Mucosa of gallbladder (tissue), 1 donor: ENCODE results near the gene SPEM3. TPM values are rescaled to one million over a fixed set of nuclear protein-coding genes. Genes with fewer than 3 reads are reported as not detected.

ENCODE experiments used
- DNase-seq: peaks from one replicate; pipeline ENCODE4 v3.0.0-alpha.2; 2020; ENCODE audit warnings: low spot score
- total RNA-seq: library from RNA; stranded (reverse); gene quantifications from one replicate; pipeline ENCODE4 v1.2.1, GENCODE V29; 2021
- donor health status: DM: no; HTN: no; CAD: no.

SPEM3 gene
- total RNA-seq, 1 donor from 2014 or later = not detected

DNA sequence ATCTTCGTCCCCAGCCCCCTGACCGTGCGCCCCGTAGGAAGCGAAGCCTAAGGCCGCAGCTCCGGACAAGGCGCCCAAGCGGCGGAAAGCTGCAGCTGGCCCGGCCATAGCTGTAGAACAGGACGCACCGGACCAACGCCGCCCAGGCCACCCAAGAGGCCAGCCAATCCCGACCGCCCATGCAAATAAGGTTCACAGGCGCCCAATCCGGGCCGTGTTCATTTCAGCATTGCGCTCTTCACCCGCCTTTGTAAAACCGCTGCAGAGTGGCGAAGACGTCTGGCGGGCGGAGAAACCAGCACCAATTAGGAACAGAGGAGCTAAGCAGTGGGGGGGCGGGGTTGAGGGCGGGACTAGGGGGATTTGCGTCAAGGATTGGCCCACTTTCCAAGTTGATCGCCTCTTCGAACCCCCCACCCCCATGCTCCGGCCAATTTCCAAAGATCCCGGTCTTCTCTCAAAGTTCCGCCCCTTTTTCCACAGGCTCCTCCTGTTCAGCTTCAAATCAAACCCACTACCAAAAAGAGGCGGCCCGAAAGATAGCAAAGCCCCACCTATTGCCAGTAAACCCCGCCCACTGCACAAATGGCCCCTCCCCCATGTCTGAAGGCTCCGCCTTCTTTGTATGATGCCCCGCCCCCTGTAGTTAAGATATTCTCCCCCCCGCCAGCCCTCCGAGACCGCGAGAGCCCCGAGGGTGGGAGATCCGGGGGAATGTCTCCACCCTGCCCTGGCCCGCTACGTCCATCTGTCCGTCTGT, 24.5 kb upstream of the SPEM3 start, which contains the start of gene TMEM256:
TSS of gene TMEM256 (minus strand) at position 121 of the 760 bp plus-strand sequence. CDS start at position 108, 13 bp downstream.
- peak; percentile 99 for DNase-seq

DNA sequence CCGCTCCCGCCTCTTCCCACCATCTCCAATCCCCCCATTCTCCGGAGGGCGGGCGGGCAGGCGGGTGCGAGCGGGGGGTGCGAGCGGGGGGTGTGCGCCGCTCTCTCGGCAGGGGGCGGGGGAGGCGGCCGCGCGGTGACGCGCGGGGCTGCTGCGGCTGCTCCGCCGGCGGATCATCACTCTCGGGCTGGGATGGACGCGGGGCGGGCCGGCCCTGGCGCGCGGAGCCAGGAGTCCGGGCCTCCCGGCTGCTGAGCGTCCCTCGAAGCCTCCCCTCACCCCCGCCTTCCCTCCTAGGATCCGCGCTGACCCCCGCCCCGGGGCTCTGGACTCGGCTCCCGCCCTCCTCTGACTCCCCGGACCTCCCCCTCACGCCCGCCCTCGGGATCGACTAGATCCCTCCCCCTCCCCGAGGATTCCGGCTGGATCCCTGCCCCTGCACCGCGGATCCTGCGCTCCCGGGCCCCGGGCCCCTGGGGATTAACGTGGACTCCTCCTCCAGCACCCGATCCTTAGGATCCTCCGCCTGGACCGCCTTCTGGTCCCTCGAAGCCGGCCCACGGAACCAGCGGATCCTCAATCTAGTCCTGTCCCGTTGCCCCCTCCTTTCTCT, 23.8 kb upstream of the SPEM3 start:
- DNase-seq = no peak

DNA sequence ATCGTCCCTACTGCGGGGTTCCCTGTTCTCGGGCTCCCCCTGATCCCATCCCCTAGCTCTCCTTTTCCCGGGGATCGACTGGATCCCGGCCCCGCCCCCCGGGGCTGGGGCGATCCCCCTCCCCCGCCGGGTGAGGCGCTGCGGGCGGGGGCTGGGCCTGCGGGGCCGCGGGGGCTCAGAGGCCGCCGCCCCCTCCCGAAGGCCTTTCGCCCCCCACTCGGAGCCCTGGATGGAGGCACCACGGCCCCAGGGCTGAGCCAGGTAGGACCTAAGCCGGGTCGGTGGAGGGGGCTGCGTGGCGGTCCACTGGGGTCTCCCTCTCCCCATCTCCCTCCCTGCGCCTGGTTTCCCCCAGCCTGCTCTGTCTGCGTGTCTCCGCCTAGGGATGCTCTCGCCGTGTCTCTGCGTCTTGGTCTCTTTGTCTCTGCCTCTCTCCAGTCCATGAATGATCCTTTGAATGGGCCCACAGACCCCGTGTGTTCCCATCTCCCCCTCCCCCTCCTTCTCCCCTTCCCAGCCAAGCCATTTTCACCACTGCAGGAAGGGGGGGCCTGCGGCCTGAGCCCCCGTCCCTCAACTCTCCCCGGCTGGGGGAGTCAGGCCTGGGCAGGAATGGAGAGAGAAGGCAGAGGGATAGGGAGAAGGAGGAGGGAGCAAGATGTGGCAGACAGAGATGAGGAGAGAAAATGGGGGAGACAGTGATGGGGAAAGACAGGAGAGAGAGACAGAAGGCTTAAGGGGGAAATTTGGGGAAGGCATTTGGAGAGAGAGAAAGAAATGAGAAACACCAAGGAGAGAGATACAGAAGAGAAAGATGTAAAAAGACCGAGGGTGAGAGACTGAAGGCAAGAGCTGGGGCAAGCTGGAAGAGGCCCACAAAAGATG, 23.1 kb upstream of the SPEM3 start:
- DNase-seq = no peak

DNA sequence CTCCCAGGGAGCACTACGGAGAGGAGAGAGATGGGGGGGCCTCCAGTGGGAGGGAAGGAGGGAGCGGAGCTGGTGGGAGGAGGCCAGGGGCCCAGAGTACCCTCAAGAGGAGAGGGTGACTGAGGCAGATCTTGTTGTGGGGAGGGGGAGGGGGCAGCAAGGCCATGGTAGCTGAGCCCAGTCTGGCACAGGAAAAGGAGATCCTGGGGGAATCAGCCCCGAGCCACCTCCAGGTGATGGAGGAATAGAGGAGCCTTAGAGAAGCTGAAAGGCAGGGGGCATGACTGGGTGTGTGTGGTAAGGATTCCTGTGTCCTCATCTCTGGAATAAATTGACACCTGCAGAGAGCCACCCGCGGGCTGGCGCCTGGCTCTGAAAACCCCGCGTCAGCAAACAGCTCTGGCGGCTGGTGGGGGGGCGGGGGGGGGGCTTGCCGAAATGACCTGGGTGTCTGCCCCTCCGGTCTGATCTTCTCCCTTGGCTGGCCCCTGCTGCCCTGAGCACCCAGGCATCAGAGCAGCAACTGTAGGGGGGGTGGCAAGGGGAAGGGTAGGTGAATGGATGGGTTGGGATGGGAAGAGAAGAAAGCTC, 22.3 kb upstream of the SPEM3 start:
- no peak for DNase-seq

DNA sequence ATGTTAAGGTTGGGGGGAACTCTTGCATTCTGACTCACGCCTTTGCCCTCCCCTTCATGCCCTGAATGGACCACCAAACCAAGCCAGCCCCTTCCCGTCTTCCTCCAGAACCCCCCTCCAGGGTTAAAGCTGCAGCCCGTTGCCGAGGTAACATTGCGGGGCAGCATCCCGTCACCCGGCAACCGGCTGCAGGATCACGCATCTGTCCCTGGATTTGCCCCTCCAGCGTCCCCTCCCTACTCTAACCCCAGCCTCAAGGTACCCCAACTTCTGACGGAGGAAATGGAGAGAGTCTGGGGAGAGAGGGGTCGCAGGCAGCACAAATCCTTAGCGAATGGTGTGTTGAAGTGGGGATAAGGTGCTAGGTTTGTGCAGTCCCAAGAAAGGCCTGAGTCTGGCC, 21.6 kb upstream of the SPEM3 start:
- no peak for DNase-seq

DNA sequence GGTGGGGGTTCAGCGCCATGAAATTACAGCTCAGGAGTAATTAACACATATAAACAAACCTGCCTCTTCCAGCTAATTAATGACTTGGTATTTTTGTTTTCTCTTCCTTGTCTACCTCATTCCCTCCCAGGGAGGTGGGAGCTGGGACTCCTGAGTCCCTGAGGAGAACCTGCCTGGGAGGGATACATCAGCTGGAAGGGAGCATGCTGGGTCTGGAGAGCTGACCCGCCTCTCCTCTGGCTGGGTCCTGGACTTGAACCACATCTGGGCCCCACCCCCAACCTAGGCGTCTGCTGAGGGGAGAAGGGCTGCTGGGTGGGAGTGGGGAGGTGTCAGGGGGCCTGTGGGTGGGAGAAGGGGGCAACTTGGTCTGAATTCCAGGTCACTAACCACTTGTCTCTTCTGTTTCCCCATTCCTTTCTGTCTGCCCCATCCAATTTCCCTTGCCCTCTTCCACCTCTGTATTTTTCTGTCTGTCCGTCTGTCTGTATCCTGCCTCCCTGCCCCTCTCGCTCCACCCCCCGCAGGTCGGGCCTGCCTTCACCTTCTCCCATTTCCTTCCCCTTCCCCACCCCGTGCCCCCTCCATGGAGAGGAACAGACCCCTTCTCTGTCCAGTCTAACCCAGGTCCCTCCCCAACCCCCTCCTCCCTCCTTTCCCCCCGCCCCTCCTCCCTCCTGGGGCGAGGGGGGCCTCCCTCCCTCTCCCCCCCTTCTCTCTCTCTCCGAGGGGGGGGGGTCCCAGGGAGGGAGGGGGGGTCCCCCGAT, 21.0 kb upstream of the SPEM3 start, which contains the start of gene NLGN2:
TSS of gene NLGN2 (plus strand) at position 361 of the 767 bp plus-strand sequence. CDS start 411 bp downstream, outside the sequence.
- no peak for DNase-seq

DNA sequence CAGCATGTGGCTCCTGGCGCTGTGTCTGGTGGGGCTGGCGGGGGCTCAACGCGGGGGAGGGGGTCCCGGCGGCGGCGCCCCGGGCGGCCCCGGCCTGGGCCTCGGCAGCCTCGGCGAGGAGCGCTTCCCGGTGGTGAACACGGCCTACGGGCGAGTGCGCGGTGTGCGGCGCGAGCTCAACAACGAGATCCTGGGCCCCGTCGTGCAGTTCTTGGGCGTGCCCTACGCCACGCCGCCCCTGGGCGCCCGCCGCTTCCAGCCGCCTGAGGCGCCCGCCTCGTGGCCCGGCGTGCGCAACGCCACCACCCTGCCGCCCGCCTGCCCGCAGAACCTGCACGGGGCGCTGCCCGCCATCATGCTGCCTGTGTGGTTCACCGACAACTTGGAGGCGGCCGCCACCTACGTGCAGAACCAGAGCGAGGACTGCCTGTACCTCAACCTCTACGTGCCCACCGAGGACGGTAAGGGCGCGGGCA, 20.4 kb upstream of the SPEM3 start:
- no peak for DNase-seq

DNA sequence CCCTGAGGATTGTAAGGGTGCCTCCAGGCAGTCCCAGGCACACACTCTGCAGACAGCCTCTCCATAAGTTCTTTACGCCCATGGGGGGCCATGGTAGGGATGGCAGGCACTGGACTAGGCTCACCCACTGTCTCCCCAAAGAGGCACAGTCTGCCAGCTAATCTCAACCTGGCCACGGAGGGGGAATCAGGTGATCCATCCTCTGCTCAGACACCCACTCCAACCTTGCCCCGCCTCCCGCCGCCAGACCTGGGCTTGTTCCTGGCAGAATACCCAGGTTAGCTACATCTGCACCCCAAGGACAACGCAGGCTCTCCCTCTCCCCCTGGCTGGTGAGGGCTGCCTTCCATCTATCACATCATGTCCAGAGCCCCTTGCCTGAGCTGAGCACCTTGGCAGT, 19.8 kb upstream of the SPEM3 start:
- DNase-seq = no peak

DNA sequence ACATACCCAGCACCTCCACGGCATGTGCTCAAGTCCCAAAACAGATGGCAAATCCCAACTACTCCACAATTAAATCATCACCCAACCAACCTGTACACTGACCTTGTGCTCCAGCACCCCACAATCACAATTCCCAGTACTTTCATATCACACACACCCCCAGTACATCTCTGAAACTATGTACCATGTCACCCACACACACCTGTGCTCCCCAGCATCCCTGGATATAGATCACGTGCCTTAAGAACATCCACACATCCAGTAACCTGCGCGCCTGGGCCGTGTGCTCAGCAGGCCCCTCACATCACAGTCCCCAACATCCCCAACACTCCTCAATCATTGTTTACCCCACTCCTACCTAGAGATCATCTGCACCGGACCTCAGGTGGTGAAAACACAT, 18.9 kb upstream of the SPEM3 start:
- DNase-seq = no peak

DNA sequence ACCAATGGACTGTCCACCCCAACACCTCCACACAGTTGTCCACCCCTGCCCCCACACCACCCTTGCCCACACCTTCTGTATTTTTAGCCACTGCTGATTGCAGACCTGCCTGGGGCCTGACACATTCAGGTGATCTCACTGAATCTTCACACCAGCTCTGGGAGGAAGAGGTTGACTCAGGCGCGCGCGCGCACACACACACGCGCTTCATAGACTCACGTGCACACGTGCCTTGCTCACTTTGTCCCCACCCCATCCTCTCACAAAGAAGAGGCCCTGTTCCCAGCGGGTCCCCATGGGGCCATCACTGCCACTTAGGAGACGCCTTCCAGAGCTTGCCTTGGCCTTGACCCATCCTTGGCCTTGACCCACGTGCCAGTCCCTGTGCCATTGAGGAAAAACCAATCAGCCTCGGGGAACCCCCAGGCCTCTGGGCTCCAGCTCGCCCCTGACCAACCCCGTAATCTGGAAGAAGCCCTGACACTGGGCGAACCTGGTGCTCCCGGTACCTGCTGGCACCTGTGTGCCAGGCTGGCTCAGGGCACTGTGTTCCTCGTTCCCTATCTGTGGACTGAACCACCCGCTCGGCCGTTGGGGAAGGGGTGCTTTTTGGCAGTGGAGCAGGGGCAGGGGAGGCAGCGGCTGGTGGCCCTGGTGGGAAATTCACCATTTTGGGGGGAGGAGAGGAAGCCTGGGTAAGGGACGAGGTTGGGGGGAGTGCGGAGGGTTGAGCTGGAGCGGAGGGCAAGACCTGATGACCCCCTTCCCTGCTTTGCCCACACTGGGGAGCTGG, 17.8 kb upstream of the SPEM3 start:
- no peak for DNase-seq

DNA sequence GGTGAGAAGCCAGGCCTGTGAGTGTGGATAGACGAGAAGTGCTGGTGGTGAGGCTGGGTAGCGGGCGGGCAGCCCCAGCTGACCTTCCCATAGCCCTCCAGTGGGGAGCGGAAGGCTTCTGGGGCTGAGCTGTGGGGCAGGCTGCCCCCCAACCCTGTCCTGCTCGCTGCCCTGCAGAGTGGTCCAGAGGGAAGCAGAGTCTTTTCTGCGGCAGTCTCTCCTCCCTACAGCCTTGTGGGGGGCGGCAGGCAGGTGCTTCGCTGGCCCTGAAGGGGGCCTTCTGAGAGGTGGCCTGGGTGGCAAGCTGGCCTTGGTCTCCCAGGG, 17.3 kb upstream of the SPEM3 start:
- no peak for DNase-seq

DNA sequence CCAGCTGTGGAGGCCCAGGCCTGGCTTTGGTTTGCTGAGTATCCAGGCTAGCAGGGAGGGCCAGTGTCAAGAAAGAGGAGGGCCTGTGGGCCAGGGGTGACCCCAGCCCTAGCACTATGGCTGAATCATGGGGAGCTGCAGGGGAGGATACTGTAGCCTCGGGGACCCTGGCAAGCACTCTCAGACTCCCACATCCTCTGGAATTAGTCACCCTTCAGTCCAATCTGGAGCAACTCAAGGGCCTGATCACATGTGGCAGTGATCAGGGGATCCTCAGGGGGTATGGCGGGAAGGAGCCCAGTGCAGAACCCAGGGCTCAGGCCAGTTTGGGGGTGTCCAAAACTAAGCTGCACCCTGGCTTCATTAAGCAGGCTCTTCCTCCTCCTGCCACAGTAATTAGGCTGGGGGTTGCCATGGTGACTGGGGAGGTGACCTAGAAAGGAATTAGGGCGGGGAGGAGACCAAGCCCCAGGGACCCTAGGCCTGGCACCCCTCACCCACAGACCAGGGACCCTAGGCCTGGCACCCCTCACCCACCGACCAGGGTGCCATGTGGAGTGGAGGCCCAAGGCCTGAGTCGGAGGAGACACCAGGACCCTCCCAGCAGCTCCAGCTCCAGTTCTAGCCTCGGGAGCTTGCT, 15.2 kb upstream of the SPEM3 start:
- no peak for DNase-seq

DNA sequence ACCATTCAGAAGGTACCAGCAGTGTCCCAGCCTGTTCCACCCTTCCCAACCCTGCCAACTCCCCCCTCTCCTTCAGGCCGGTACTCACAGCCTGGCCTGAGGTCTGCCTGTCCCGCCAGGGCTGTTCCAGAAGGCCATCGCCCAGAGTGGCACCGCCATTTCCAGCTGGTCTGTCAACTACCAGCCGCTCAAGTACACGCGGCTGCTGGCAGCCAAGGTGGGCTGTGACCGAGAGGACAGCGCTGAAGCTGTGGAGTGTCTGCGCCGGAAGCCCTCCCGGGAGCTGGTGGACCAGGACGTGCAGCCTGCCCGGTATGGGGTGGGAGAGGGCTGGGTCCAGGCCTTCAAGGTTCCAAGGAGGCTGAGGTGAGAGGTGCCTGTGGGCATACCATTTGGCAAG, 13.8 kb upstream of the SPEM3 start:
- DNase-seq = no peak

DNA sequence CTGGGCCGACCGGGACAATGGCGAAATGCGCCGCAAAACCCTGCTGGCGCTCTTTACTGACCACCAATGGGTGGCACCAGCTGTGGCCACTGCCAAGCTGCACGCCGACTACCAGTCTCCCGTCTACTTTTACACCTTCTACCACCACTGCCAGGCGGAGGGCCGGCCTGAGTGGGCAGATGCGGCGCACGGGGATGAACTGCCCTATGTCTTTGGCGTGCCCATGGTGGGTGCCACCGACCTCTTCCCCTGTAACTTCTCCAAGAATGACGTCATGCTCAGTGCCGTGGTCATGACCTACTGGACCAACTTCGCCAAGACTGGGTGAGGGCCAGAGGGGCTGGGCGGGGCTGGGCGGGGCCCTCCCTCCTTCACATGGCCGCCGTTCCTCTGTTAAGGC, 12.9 kb upstream of the SPEM3 start:
- no peak for DNase-seq

DNA sequence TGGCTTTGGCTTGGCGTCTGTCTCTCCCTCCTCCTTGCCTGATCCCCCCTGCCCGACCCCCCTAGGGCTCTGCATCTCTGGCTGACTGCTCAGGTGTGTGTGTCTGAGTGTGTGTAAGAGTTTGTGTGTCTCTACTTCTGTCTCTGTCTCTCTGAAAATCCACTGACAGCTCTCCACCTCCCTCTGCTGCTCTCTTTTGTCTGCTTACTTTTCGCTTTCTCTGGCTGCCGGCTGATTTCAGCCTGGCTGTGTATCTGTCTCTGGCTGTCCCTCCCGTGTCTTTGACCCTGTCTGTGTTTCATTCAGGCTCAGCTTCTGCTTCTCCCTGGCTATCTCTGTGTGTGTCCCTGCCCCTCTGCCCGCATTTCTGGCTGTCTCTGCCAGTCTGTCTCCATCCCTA, 12.3 kb upstream of the SPEM3 start:
- DNase-seq = no peak

DNA sequence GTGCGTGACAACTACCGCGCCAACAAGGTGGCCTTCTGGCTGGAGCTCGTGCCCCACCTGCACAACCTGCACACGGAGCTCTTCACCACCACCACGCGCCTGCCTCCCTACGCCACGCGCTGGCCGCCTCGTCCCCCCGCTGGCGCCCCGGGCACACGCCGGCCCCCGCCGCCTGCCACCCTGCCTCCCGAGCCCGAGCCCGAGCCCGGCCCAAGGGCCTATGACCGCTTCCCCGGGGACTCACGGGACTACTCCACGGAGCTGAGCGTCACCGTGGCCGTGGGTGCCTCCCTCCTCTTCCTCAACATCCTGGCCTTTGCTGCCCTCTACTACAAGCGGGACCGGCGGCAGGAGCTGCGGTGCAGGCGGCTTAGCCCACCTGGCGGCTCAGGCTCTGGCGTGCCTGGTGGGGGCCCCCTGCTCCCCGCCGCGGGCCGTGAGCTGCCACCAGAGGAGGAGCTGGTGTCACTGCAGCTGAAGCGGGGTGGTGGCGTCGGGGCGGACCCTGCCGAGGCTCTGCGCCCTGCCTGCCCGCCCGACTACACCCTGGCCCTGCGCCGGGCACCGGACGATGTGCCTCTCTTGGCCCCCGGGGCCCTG, 11.5 kb upstream of the SPEM3 start:
- DNase-seq = no peak

DNA sequence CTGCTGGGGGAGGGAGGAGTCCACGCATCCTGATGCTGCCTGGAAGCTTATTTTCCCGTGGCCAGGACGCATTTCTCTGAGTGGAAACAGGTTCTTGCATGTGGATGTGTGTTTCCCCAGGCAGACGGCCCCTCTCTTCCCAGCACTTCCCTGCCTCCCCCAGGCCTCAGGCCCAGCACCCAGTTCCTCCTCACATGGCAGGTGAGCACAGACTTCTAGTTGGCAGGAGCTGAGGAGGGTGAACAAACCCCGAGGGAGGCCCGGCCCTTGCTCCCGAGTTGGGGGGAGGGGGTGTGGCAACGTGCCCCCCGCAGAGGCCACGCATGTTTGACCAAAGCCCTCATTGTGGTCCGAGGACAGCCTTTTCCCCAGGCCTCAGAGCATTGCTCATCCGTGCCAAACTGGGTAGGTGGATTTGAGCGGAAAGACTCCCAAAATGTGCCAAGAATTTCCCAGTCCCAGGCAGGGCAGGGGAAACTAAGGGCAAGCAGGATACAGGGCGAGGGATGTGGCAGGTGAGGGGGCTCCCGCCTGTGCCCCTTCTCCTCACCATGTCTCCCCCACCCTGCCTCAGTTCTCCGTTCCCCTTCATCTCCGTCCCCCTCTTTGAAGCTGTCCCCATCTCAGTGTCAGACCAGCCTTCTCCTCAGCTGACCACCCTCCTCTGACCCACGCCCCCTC, 10.0 kb upstream of the SPEM3 start:
- no peak for DNase-seq

DNA sequence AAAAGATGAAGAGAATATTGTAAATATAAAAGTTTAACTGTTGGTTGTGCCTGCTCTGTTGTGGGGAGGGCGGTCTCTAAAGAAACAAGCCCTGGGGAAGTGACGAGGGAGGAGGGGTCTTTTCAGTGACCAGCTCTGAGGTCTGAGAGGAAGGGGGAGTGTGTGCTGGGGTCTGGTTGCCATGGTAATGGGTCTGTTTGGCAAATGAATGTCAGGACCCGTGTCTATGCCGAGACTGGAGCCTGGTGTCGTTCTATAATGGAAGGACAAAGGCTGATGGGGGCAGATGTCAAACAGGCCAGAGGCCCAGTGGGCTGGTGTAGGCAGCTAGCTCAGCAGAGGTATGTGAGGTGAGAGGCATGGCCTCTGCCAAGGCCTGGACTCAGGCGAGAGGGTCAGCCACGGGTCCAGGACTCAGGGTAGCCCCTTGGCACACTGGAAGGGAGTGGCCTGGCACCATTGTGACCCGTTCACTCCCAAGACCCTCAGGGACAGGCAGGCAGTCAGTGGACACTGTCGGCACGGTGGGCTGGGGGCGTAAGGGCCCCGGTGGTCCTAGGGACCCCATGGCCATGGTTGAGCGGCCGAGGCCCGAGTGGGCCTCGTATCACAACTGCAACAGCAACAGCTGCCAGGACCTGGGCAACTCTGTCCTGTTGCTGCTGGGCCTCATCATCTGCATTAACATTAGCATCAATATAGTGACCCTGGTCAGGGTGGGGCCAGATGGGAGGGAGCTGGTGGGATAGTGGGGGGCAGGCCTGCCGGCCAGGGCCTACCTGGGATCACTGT, 8.6 kb upstream of the SPEM3 start, which contains the start of gene SPEM1:
TSS of gene SPEM1 (plus strand) at position 506 of the 792 bp plus-strand sequence. CDS start at position 567, 61 bp downstream.
- DNase-seq = no peak
